GM12801 (cell line): ENCODE measurements around the gene OXNAD1.

Source experiments
- TF ChIP-seq, protein P1 (sequence below): IDR thresholded peaks from one replicate; pipeline ENCODE4 v1.5.1; 2011; ENCODE audit warnings: control low read depth; ENCODE audit not compliant: insufficient read length; ENCODE audit errors: extremely low read depth

OXNAD1 gene

GRCh38 chr3:16254916-16255315, 10.1 kb upstream of the OXNAD1 start:
- TF ChIP-seq, protein P1, sequence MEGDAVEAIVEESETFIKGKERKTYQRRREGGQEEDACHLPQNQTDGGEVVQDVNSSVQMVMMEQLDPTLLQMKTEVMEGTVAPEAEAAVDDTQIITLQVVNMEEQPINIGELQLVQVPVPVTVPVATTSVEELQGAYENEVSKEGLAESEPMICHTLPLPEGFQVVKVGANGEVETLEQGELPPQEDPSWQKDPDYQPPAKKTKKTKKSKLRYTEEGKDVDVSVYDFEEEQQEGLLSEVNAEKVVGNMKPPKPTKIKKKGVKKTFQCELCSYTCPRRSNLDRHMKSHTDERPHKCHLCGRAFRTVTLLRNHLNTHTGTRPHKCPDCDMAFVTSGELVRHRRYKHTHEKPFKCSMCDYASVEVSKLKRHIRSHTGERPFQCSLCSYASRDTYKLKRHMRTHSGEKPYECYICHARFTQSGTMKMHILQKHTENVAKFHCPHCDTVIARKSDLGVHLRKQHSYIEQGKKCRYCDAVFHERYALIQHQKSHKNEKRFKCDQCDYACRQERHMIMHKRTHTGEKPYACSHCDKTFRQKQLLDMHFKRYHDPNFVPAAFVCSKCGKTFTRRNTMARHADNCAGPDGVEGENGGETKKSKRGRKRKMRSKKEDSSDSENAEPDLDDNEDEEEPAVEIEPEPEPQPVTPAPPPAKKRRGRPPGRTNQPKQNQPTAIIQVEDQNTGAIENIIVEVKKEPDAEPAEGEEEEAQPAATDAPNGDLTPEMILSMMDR = no peak

DNA sequence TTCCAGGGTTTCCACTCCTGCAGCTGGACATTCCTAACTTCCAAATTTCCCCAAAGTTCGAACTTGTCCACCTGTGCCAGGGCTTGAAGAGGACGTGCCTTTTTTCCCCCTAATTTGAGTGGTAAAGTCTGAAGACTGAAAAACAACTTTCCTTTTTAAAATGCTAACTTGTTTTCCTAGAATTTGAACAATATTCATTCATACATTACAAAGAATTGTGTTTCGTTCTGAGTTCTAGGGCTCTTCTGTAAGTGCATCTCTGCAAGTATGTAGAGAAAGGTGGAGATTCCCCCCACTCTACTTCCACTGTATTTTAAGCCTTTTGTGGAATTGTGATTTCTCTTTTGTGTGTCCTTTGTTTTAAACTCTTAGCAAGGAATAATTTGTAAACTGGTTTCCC, 9.7 kb upstream of the OXNAD1 start:
- TF ChIP-seq, protein P1 = no peak

DNA sequence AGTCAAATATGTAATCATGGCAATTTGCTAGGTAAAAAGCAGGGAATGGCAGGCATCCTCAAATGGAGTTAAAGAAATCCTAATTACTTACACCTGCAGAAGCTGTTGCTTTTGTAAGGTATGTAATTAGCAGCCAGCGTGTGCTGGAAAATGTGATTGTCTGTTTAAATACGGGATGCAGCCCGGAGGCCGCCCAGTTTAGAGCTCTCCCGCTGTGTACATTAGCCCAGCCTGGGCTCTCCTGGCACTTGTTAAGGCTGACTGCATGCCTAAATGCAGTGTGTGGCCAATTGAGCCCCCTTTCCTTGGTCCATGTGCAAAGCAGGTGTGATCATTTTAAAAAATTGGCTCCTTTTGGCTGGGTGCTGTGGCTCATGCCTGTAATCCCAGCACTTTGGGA, 9.3 kb upstream of the OXNAD1 start:
- TF ChIP-seq, protein P1 = no peak

- TF ChIP-seq, protein P1 = no peak
These were observed 7.7 kb upstream of the OXNAD1 start for GRCh38 chr3:16257309-16257708.

- TF ChIP-seq, protein P1 = no peak
These were observed 6.8 kb upstream of the OXNAD1 start for GRCh38 chr3:16258177-16258576.

DNA sequence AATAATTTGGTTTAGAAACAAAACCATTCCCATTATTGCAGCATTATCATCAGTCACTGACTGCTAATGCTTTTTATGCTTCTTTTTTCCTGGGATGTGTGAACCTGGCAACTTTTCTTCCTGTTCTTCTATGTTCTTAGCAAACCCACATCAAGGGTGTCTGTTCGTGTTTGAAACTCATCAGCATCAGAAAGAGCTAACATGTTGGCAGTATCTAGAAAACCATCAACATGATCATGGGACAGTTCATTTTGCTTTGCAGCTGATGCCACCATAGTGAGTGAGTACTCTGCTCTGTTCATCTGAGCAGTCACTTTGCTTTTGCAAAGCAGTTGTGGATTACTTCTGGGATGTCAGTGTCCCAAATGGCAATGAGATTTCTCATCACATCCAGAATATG, 6.1 kb upstream of the OXNAD1 start:
- TF ChIP-seq, protein P1 = no peak

DNA sequence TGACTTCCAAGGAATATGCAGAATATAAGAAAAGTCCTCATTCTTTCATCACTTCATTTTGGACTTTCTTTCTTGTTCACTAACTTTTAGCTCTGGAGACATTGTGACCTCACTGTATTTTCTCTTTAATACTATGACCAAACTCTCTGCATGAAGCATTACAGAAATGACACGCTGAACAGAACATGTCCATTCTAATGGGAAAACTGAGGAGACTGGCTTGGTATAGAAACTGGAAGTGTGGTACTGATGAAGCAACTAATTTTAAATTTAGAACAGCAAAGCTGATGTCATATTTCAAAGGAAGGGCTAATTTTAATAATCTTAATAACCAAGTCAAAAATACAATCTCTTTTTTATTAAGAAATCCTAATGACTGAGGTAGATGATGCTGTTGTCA, 5.0 kb upstream of the OXNAD1 start:
- TF ChIP-seq, protein P1 = no peak

DNA sequence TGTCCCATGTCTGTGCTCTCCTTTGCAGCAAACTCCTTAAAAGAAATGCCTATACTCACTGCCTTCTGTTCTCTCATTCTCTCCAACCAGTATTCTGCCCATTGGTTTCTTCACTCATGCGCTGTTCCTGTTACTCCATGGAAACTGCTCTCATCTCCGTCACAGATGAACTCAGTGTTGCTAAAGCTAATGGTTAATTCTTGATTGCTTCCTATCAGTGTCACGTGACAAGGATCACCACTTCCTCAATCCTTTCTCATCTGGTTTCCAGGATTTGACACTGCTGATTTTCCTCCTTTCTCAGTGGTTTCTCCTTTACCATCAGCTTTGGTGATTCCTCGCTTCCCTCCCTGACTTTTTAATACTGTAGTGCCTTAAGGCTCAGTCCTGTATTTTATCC, 2.8 kb upstream of the OXNAD1 start:
- TF ChIP-seq, protein P1 = no peak
